Putamen (tissue), 1 donor: ENCODE measurements around the gene CFAP299.

Experiments used
- DNase-seq: peaks from one replicate; pipeline ENCODE4 v3.0.0-alpha.2; 2016; ENCODE audit warnings: low spot score

CFAP299 gene

GRCh38 chr4:80922941-80923340, 587.4 kb downstream of the CFAP299 start:
- DNase-seq, result no peak

- DNase-seq, result no peak
Observed at GRCh38 chr4:80925293-80925692, 589.8 kb downstream of the CFAP299 start.

- DNase-seq, result no peak
Observed at GRCh38 chr4:80926446-80926845, 590.9 kb downstream of the CFAP299 start.

- no peak for DNase-seq
Observed at GRCh38 chr4:80926891-80927290, 591.4 kb downstream of the CFAP299 start.

- no peak for DNase-seq
Observed at GRCh38 chr4:80927420-80927819, 591.9 kb downstream of the CFAP299 start.

GRCh38 chr4:80931631-80932081, 596.1 kb downstream of the CFAP299 start:
- DNase-seq, result no peak

GRCh38 chr4:80948141-80948540, 612.6 kb downstream of the CFAP299 start:
- DNase-seq, result no peak

- no peak for DNase-seq
Observed at GRCh38 chr4:80948995-80949394, 613.5 kb downstream of the CFAP299 start.

GRCh38 chr4:80956421-80956820, 620.9 kb downstream of the CFAP299 start:
- no peak for DNase-seq

GRCh38 chr4:80963051-80963450, 627.5 kb downstream of the CFAP299 start:
- DNase-seq, result no peak

GRCh38 chr4:80967346-80967745, 631.8 kb downstream of the CFAP299 start:
- no peak for DNase-seq

- no peak for DNase-seq
Observed at GRCh38 chr4:80980239-80980638, 644.7 kb downstream of the CFAP299 start.

GRCh38 chr4:80986011-80986410, 650.5 kb downstream of the CFAP299 start:
- DNase-seq, result no peak

GRCh38 chr4:80989921-80990544, 654.5 kb downstream of the CFAP299 start:
- peak; percentile 13 for DNase-seq

- no peak for DNase-seq
Observed at GRCh38 chr4:80990851-80991250, 655.3 kb downstream of the CFAP299 start.

GRCh38 chr4:80999943-81000342, 664.4 kb downstream of the CFAP299 start:
- DNase-seq, result no peak

- DNase-seq, result no peak
Observed at GRCh38 chr4:81003597-81004111, 668.1 kb downstream of the CFAP299 start.

GRCh38 chr4:81007417-81007816, 671.9 kb downstream of the CFAP299 start:
- no peak for DNase-seq
